ENCODE results near the gene LOC101059915.
"Not testable (repeated sequence)": the region's sequence is repeated elsewhere in the genome, so short reads cannot be mapped to it uniquely, and the experiment has no call there.

DNA sequence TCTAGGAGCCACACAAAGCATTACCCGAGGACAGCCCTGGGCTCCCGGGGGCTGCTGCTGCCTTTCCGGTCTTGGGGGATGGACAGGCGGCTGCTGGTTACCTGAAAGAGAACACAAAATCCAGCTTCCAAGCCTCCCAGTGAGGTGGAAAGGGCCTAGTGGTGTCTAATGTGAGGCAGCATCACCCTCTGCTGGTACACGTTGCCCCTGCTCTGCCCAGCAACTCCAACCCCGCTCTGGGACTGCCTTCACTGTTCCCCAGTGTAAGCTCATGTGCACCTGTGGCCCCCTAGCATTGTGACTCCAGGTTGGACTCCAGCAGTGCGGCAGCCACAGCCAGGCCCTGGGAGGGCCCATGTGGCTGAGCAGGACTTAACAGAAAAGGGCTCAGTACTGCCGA lies 48.2 kb downstream of the LOC101059915 start:
- TF ChIP-seq, protein P1, sequence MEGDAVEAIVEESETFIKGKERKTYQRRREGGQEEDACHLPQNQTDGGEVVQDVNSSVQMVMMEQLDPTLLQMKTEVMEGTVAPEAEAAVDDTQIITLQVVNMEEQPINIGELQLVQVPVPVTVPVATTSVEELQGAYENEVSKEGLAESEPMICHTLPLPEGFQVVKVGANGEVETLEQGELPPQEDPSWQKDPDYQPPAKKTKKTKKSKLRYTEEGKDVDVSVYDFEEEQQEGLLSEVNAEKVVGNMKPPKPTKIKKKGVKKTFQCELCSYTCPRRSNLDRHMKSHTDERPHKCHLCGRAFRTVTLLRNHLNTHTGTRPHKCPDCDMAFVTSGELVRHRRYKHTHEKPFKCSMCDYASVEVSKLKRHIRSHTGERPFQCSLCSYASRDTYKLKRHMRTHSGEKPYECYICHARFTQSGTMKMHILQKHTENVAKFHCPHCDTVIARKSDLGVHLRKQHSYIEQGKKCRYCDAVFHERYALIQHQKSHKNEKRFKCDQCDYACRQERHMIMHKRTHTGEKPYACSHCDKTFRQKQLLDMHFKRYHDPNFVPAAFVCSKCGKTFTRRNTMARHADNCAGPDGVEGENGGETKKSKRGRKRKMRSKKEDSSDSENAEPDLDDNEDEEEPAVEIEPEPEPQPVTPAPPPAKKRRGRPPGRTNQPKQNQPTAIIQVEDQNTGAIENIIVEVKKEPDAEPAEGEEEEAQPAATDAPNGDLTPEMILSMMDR (IDR thresholded peaks at IDR 0.05; ENCODE audit: extremely low read depth in 1 of 2, insufficient read depth in 1 of 2, low read depth in 1 of 2, low read length in 2 of 2): not testable (repeated sequence)
- not testable (repeated sequence) for TF ChIP-seq EZH2 (IDR thresholded peaks at IDR 0.05; ENCODE audit: borderline replicate concordance, low read depth, low read length, severe bottlenecking); MYC (IDR thresholded peaks at IDR 0.05; ENCODE audit: low read depth, low read length); POLR2A (IDR thresholded peaks at IDR 0.05; ENCODE audit: low read depth, low read length); POLR2AphosphoS5 (IDR thresholded peaks at IDR 0.05; ENCODE audit: insufficient read depth, low read depth, low read length); FOS (IDR thresholded peaks at IDR 0.05; ENCODE audit: borderline replicate concordance, insufficient read depth, low read length); GATA2 (IDR thresholded peaks at IDR 0.05; ENCODE audit: insufficient read depth, insufficient read length, low read depth, low read length); JUN (IDR thresholded peaks at IDR 0.05; ENCODE audit: borderline replicate concordance, insufficient read depth, insufficient read length, low read depth)
- TF ChIP-seq, protein P2, sequence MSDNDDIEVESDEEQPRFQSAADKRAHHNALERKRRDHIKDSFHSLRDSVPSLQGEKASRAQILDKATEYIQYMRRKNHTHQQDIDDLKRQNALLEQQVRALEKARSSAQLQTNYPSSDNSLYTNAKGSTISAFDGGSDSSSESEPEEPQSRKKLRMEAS (IDR thresholded peaks at IDR 0.05; ENCODE audit: insufficient read depth, insufficient read length): not testable (repeated sequence)

Measured in endothelial cell of umbilical vein (primary cell).